Measurements from ENCODE around the gene PTK7. TPM values are rescaled to one million over a fixed set of nuclear protein-coding genes. Genes with fewer than 3 reads are reported as not detected.

The PTK7 gene
- total RNA-seq, 1 experiment from 2014 or later = 48.1 TPM

GRCh38 chr6:43146709-43147688 is 70.9 kb downstream of the PTK7 start:
- no peak overlapping the region for H3K4me3 ChIP-seq (ENCODE audit: low read length)
- no TSS peak for BruUV-seq (replicated peaks)
- no peak overlapping the region for H2AFZ ChIP-seq (ENCODE audit: low read length)
- H3K79me2 ChIP-seq (ENCODE audit: low read length) = no peaks in the 10 kb centered on the region
- peaks cover 39% of the 10 kb centered on the region for H3K4me1 ChIP-seq (ENCODE audit: insufficient read depth, low read length)
- no peak overlapping the region for H3K4me2 ChIP-seq (ENCODE audit: low read length)
- H3K27ac ChIP-seq (ENCODE audit: low read length) = no peak overlapping the region
- intact Hi-C loops (cut with micrococcal nuclease) = no loop called here
- DNase-seq (no peak), ATAC-seq (no peak)
- POLR2A ChIA-PET (ENCODE audit: unreplicated experiment) = interaction anchor here (0.6 kb wide), 1 partner anchor 83 kb away, joined by 5 read pairs; no protein-coding TSS in a partner anchor
- TF ChIP-seq CTCF (conservative IDR thresholded peaks at IDR 0.05; ENCODE audit: low read depth, low read length) (no peak), EZH2 (IDR thresholded peaks at IDR 0.05; ENCODE audit: low read length, unreplicated experiment) (no peak), EZH2phosphoT487 (IDR thresholded peaks at IDR 0.05; ENCODE audit: borderline replicate concordance, low read length) (no peak)
- H3F3A ChIP-seq (ENCODE audit: low read length, unreplicated experiment) = peaks cover 8% of the 10 kb centered on the region
- no peaks in the 10 kb centered on the region for H3K9me2 ChIP-seq (replicated peaks; ENCODE audit: low read length)
- CTCF ChIA-PET = no interaction called here
- no peaks in the 10 kb centered on the region for H3K9me3 ChIP-seq (ENCODE audit: low read length)
- no peaks in the 10 kb centered on the region for H3K27me3 ChIP-seq (ENCODE audit: low read length)
- H3K36me3 ChIP-seq (ENCODE audit: low read depth, low read length) = no peaks in the 10 kb centered on the region
- H4K20me1 ChIP-seq (ENCODE audit: low read length) = no peaks in the 10 kb centered on the region
- no peak overlapping the region for H3K9ac ChIP-seq (ENCODE audit: low read length)

- no peaks in the 10 kb centered on the region for H3K9me3 ChIP-seq (ENCODE audit: low read length)
- H3K9me2 ChIP-seq (replicated peaks; ENCODE audit: low read length) = no peaks in the 10 kb centered on the region
- ChIA-PET CTCF (no interaction called here), POLR2A (ENCODE audit: unreplicated experiment) (no interaction called here)
- H3K27ac ChIP-seq (ENCODE audit: low read length) = no peak overlapping the region
- no peak overlapping the region for H2AFZ ChIP-seq (ENCODE audit: low read length)
- H3K4me3 ChIP-seq (ENCODE audit: low read length) = no peak overlapping the region
- no TSS peak for BruUV-seq (replicated peaks)
- no peaks in the 10 kb centered on the region for H3K36me3 ChIP-seq (ENCODE audit: low read depth, low read length)
- H3K27me3 ChIP-seq (ENCODE audit: low read length) = no peaks in the 10 kb centered on the region
- peaks cover 39% of the 10 kb centered on the region for H3K4me1 ChIP-seq (ENCODE audit: insufficient read depth, low read length)
- no peak for TF ChIP-seq CTCF (conservative IDR thresholded peaks at IDR 0.05; ENCODE audit: low read depth, low read length)
- TF ChIP-seq EZH2phosphoT487 (IDR thresholded peaks at IDR 0.05; ENCODE audit: borderline replicate concordance, low read length) = no peak
- no peak for TF ChIP-seq EZH2 (IDR thresholded peaks at IDR 0.05; ENCODE audit: low read length, unreplicated experiment)
- ATAC-seq (no peak), DNase-seq (no peak)
- H4K20me1 ChIP-seq (ENCODE audit: low read length) = no peaks in the 10 kb centered on the region
- H3K79me2 ChIP-seq (ENCODE audit: low read length) = no peaks in the 10 kb centered on the region
- no peak overlapping the region for H3K4me2 ChIP-seq (ENCODE audit: low read length)
- H3K9ac ChIP-seq (ENCODE audit: low read length) = no peak overlapping the region
- intact Hi-C loops (cut with micrococcal nuclease) = no loop called here
- peaks cover 8% of the 10 kb centered on the region for H3F3A ChIP-seq (ENCODE audit: low read length, unreplicated experiment)
Observed at GRCh38 chr6:43147691-43148477, 71.8 kb downstream of the PTK7 start.
